WTC11 (cell line): ENCODE results near the gene ATL2.

ENCODE experiments used
- GABPB1 ChIP-seq: sonication (generic); formaldehyde crosslinking; IDR thresholded peaks from 2 replicates; pipeline ENCODE4 v1.8.1; 2023; ENCODE audit warnings: mild to moderate bottlenecking, missing genetic modification reagents
- SP1 ChIP-seq: sonication (generic); formaldehyde crosslinking; conservative IDR thresholded peaks from 2 replicates; pipeline ENCODE4 v1.8.1; 2022; ENCODE audit warnings: missing genetic modification reagents
- TEAD4 ChIP-seq: sonication (generic); formaldehyde crosslinking; IDR thresholded peaks from 2 replicates; pipeline ENCODE4 v1.8.0; 2022; ENCODE audit warnings: mild to moderate bottlenecking, missing genetic modification reagents
- TF ChIP-seq, protein P1 (sequence below): fragments of 200-600 bp; IDR thresholded peaks from 2 replicates; pipeline ENCODE4 v1.8.0; 2022; ENCODE audit warnings: antibody characterized with exemption
- TF ChIP-seq, protein P2 (sequence below): sonication (generic); formaldehyde crosslinking; IDR thresholded peaks from 2 replicates; pipeline ENCODE4 v1.8.1; 2022; ENCODE audit warnings: missing genetic modification reagents, borderline replicate concordance
- TF ChIP-seq, protein P3 (sequence below): sonication (generic); formaldehyde crosslinking; IDR thresholded peaks from 2 replicates; pipeline ENCODE4 v1.8.0; 2022; ENCODE audit warnings: mild to moderate bottlenecking, missing genetic modification reagents
- TF ChIP-seq, protein P4 (sequence below): sonication (generic); formaldehyde crosslinking; IDR thresholded peaks from 2 replicates; pipeline ENCODE4 v1.8.0; 2023; ENCODE audit warnings: missing genetic modification reagents, mild to moderate bottlenecking, borderline replicate concordance
- TF ChIP-seq, protein P5 (sequence below): fragments of 250-450 bp; sonication (Bioruptor Pico); IDR thresholded peaks from 2 replicates; pipeline ENCODE4 v1.9.0; 2021; ENCODE audit warnings: moderate library complexity, mild to moderate bottlenecking, inconsistent platforms, borderline replicate concordance

DNA sequence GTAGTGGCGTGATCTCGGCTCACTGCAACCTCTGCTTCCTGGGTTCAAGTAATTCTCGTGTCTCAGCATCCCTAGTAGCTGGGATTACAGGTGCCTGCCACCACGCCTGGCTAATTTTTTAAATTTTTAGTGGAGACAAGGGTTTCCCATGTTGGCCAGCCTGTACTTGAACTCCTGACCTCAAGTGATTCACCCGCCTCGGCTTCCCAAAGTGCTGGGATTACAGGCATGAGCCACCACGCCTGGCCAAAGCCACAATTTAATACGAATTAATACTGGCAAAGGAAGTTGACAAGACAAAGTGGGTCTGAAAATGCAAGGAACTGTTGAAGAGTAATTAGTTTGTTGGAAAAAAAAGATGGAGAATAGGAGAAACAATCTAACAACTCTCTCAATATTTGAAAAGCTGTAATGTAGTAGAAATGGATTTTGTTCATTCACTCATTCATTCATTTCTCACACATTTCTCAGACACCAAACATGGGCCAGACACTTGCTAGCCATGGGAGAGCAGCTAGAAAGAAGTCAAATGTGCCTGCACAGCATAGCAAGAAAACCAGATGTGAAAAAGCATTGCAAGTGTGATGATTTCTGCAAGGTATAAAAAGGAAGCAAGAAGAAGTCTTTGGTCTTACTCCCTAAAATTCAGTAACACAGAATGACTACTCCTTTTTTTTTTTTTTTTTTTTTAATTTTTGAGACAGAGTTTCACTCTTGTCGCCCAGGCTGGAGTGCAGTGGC lies 39.4 kb upstream of the ATL2 start:
- TF ChIP-seq, protein P1, sequence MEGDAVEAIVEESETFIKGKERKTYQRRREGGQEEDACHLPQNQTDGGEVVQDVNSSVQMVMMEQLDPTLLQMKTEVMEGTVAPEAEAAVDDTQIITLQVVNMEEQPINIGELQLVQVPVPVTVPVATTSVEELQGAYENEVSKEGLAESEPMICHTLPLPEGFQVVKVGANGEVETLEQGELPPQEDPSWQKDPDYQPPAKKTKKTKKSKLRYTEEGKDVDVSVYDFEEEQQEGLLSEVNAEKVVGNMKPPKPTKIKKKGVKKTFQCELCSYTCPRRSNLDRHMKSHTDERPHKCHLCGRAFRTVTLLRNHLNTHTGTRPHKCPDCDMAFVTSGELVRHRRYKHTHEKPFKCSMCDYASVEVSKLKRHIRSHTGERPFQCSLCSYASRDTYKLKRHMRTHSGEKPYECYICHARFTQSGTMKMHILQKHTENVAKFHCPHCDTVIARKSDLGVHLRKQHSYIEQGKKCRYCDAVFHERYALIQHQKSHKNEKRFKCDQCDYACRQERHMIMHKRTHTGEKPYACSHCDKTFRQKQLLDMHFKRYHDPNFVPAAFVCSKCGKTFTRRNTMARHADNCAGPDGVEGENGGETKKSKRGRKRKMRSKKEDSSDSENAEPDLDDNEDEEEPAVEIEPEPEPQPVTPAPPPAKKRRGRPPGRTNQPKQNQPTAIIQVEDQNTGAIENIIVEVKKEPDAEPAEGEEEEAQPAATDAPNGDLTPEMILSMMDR = no peak
- TF ChIP-seq SP1 (CRISPR knock-in tag) = no peak
- TF ChIP-seq GABPB1 (CRISPR knock-in tag) = no peak
- TF ChIP-seq, protein P2, sequence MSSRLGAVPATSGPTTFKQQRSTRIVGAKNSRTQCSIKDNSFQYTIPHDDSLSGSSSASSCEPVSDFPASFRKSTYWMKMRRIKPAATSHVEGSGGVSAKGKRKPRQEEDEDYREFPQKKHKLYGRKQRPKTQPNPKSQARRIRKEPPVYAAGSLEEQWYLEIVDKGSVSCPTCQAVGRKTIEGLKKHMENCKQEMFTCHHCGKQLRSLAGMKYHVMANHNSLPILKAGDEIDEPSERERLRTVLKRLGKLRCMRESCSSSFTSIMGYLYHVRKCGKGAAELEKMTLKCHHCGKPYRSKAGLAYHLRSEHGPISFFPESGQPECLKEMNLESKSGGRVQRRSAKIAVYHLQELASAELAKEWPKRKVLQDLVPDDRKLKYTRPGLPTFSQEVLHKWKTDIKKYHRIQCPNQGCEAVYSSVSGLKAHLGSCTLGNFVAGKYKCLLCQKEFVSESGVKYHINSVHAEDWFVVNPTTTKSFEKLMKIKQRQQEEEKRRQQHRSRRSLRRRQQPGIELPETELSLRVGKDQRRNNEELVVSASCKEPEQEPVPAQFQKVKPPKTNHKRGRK = no peak
- TF ChIP-seq, protein P3, sequence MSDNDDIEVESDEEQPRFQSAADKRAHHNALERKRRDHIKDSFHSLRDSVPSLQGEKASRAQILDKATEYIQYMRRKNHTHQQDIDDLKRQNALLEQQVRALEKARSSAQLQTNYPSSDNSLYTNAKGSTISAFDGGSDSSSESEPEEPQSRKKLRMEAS (CRISPR knock-in tag) = no peak
- TF ChIP-seq, protein P4, sequence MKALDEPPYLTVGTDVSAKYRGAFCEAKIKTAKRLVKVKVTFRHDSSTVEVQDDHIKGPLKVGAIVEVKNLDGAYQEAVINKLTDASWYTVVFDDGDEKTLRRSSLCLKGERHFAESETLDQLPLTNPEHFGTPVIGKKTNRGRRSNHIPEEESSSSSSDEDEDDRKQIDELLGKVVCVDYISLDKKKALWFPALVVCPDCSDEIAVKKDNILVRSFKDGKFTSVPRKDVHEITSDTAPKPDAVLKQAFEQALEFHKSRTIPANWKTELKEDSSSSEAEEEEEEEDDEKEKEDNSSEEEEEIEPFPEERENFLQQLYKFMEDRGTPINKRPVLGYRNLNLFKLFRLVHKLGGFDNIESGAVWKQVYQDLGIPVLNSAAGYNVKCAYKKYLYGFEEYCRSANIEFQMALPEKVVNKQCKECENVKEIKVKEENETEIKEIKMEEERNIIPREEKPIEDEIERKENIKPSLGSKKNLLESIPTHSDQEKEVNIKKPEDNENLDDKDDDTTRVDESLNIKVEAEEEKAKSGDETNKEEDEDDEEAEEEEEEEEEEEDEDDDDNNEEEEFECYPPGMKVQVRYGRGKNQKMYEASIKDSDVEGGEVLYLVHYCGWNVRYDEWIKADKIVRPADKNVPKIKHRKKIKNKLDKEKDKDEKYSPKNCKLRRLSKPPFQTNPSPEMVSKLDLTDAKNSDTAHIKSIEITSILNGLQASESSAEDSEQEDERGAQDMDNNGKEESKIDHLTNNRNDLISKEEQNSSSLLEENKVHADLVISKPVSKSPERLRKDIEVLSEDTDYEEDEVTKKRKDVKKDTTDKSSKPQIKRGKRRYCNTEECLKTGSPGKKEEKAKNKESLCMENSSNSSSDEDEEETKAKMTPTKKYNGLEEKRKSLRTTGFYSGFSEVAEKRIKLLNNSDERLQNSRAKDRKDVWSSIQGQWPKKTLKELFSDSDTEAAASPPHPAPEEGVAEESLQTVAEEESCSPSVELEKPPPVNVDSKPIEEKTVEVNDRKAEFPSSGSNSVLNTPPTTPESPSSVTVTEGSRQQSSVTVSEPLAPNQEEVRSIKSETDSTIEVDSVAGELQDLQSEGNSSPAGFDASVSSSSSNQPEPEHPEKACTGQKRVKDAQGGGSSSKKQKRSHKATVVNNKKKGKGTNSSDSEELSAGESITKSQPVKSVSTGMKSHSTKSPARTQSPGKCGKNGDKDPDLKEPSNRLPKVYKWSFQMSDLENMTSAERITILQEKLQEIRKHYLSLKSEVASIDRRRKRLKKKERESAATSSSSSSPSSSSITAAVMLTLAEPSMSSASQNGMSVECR (CRISPR knock-in tag) = no peak
- TF ChIP-seq TEAD4 (CRISPR knock-in tag) = no peak
- TF ChIP-seq, protein P5, sequence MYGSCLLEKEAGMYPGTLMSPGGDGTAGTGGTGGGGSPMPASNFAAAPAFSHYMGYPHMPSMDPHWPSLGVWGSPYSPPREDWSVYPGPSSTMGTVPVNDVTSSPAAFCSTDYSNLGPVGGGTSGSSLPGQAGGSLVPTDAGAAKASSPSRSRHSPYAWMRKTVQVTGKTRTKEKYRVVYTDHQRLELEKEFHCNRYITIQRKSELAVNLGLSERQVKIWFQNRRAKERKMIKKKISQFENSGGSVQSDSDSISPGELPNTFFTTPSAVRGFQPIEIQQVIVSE = no peak
